ENCODE results near the gene XPO5.

Gene XPO5

GRCh38 chr6:43476746-43477145 is 99.1 kb downstream of the XPO5 start:
- in situ Hi-C loops (cut with MboI; ENCODE audit: low sequenced_read_pairs) = no loop called here

- in situ Hi-C loops (cut with MboI; ENCODE audit: low sequenced_read_pairs) = no loop called here
Measured at GRCh38 chr6:43475516-43475915, 100.3 kb downstream of the XPO5 start.

- in situ Hi-C loops (cut with MboI; ENCODE audit: low sequenced_read_pairs) = no loop called here
Measured at GRCh38 chr6:43472515-43472914, 103.3 kb downstream of the XPO5 start.
